HCT116 (cell line): ENCODE measurements around the gene UBE2S. TPM values are rescaled to one million over a fixed set of nuclear protein-coding genes. Genes with fewer than 3 reads are reported as not detected.

Source experiments
- ATAC-seq: fragments of 200-7000 bp; cut with Tn5 transposase; 2 replicates; pipeline ENCODE4 v1.9.1; 2020; ENCODE audit warnings: mild to moderate bottlenecking, moderate library complexity
- BruUV-seq: library from RNA; stranded (reverse); fragments of 400-500 nt; replicated peaks from 2 replicates; lab custom pipeline; 2021; lab: Mats Ljungman, UMichigan
- CTCF ChIA-PET: fragments of 300-600 bp; sonication (Branson Sonifier 250); formaldehyde crosslinking; loops from one replicate; lab custom pipeline; 2021; ENCODE audit warnings: antibody characterized with exemption; lab: Charles Lee
- POLR2A ChIA-PET: fragments of 300-600, 350-600 bp; sonication (Branson Sonifier 250); formaldehyde crosslinking; loops from one replicate; lab custom pipeline; 2021; ENCODE audit warnings: antibody characterized with exemption; lab: Charles Lee
- RAD21 ChIA-PET, 2 experiments: fragments of 300-600 bp; sonication (Branson Sonifier 250); formaldehyde crosslinking; loops; one replicate each; lab custom pipeline; 2023; ENCODE audit warnings: low total read pairs in 2 of 2; ENCODE audit not compliant: uncharacterized antibody in 2 of 2, unreplicated experiment in 2 of 2, low non-redundant PET in 1 of 2; lab: Charles Lee
- DNase-seq: peaks from one replicate; pipeline ENCODE4 v3.0.0-alpha.2; 2010; ENCODE audit warnings: low read depth, low spot score
- H2AFZ ChIP-seq: fragments of 200-600 bp; shearing (Covaris generic), sonication (generic); 2 replicates; pipeline ENCODE4 v1.6.1; 2017; ENCODE audit warnings: low read depth, mixed run types, mixed read lengths, antibody characterized with exemption, low read length; ENCODE audit not compliant: poor library complexity, severe bottlenecking
- H3K27ac ChIP-seq: 2 replicates; pipeline ENCODE4 v1.5.1; 2012; ENCODE audit warnings: low read depth, low read length
- H3K27me3 ChIP-seq: fragments of 200-600 bp; sonication (generic); 2 replicates; pipeline ENCODE4 v1.6.1; 2016; ENCODE audit warnings: mixed run types, low read length, mixed read lengths; ENCODE audit not compliant: insufficient read depth
- H3K36me3 ChIP-seq, 2 experiments: fragments of 200-500 bp in 1 of 2; fragments of 200-600 bp in 1 of 2; sonication (Bioruptor generic) in 1 of 2; sonication (generic) in 1 of 2; 2 replicates each; pipeline versions ENCODE4 v1.5.1 to v1.6.1; 2014 to 2016; ENCODE audit warnings: low read length in 2 of 2, inconsistent platforms in 1 of 2, mixed read lengths in 1 of 2, mixed run types in 1 of 2; ENCODE audit not compliant: insufficient read depth in 2 of 2, control insufficient read depth in 1 of 2
- H3K4me1 ChIP-seq, 2 experiments: fragments of 200-600 bp in 1 of 2; sonication (generic) in 1 of 2; 2 replicates each; pipeline versions ENCODE4 v1.5.1 to v1.6.1; 2012 to 2017; ENCODE audit warnings: low read length in 2 of 2, inconsistent platforms in 1 of 2, mild to moderate bottlenecking in 1 of 2, mixed read lengths in 1 of 2, mixed run types in 1 of 2, moderate library complexity in 1 of 2; ENCODE audit not compliant: insufficient read depth in 2 of 2, control insufficient read depth in 1 of 2
- H3K4me2 ChIP-seq: fragments of 200-600 bp; sonication (generic); 2 replicates; pipeline ENCODE4 v1.6.1; 2017; ENCODE audit warnings: mixed run types, low read length, mixed read lengths
- H3K4me3 ChIP-seq, 2 experiments: fragments of 200-600 bp in 1 of 2; sonication (generic) in 1 of 2; replicated peaks in 1 of 2; 2 replicates each; pipeline ENCODE4 v1.5.1; 2011 to 2016; ENCODE audit warnings: low read length in 2 of 2, control low read depth in 1 of 2, low read depth in 1 of 2, mild to moderate bottlenecking in 1 of 2, mixed read lengths in 1 of 2, mixed run types in 1 of 2
- H3K79me2 ChIP-seq: fragments of 200-600 bp; sonication (generic); 2 replicates; pipeline ENCODE4 v1.6.1; 2017; ENCODE audit warnings: mild to moderate bottlenecking, mixed run types, low read length, moderate library complexity, mixed read lengths; ENCODE audit not compliant: insufficient read depth
- H3K9ac ChIP-seq: fragments of 200-600 bp; sonication (generic); 2 replicates; pipeline ENCODE4 v1.6.1; 2016; ENCODE audit warnings: low read length, mixed read lengths
- H3K9me2 ChIP-seq: fragments of 200-600 bp; sonication (generic), shearing (Covaris generic); 2 replicates; pipeline ENCODE4 v1.6.1; 2017; ENCODE audit warnings: mixed run types, mild to moderate bottlenecking, moderate library complexity; ENCODE audit not compliant: insufficient read depth
- H3K9me3 ChIP-seq, 2 experiments: fragments of 200-500 bp in 1 of 2; fragments of 200-600 bp in 1 of 2; sonication (Bioruptor generic) in 1 of 2; sonication (generic) in 1 of 2; 2 replicates each; pipeline ENCODE4 v1.6.1; 2014 to 2017; ENCODE audit warnings: low read length in 2 of 2, mixed read lengths in 2 of 2, inconsistent platforms in 1 of 2, low read depth in 1 of 2, mild to moderate bottlenecking in 1 of 2, mixed run types in 1 of 2, moderate library complexity in 1 of 2; ENCODE audit not compliant: control insufficient read depth in 1 of 2, insufficient read depth in 1 of 2
- H4K20me1 ChIP-seq: fragments of 200-600 bp; sonication (generic), shearing (Covaris generic); 2 replicates; pipeline ENCODE4 v1.6.1; 2017; ENCODE audit warnings: mixed run types, mild to moderate bottlenecking, moderate library complexity; ENCODE audit not compliant: insufficient read depth
- ATF3 ChIP-seq: IDR thresholded peaks from 2 replicates; pipeline ENCODE4 v1.6.1; 2012
- CEBPB ChIP-seq: IDR thresholded peaks from 2 replicates; pipeline ENCODE4 v1.6.1; 2012; ENCODE audit warnings: low read depth
- CTCF ChIP-seq, 3 experiments: fragments of 200-600 bp in 1 of 3; sonication (generic) in 1 of 3; IDR thresholded peaks in 2 of 3; conservative IDR thresholded peaks in 1 of 3; 2 replicates each; pipeline ENCODE4 v1.5.1; 2012 to 2017; ENCODE audit warnings: low read depth in 2 of 3, low read length in 2 of 3, antibody characterized with exemption in 1 of 3, borderline replicate concordance in 1 of 3, control low read depth in 1 of 3, mild to moderate bottlenecking in 1 of 3, mixed read lengths in 1 of 3, mixed run types in 1 of 3, moderate library complexity in 1 of 3; ENCODE audit not compliant: insufficient read depth in 1 of 3
- EGR1 ChIP-seq: IDR thresholded peaks from 2 replicates; pipeline ENCODE4 v1.6.1; 2012; ENCODE audit warnings: low read depth
- ELF1 ChIP-seq: IDR thresholded peaks from 2 replicates; pipeline ENCODE4 v1.6.1; 2012; ENCODE audit warnings: low read depth, borderline replicate concordance
- EZH2phosphoT487 ChIP-seq: fragments of 200-600 bp; IDR thresholded peaks from 2 replicates; pipeline ENCODE4 v1.6.1; 2018; ENCODE audit warnings: antibody characterized with exemption, borderline replicate concordance
- FOSL1 ChIP-seq: IDR thresholded peaks from 2 replicates; pipeline ENCODE4 v1.6.1; 2012; ENCODE audit warnings: low read depth
- JUND ChIP-seq: IDR thresholded peaks from 2 replicates; pipeline ENCODE4 v1.6.1; 2012
- POLR2A ChIP-seq: IDR thresholded peaks from 2 replicates; pipeline ENCODE4 v1.7.0; 2011; ENCODE audit warnings: borderline replicate concordance; ENCODE audit not compliant: insufficient read depth, insufficient read length; ENCODE audit errors: extremely low read depth
- POLR2AphosphoS5 ChIP-seq: IDR thresholded peaks from 2 replicates; pipeline ENCODE4 v1.6.1; 2011; ENCODE audit warnings: mild to moderate bottlenecking, low read depth, low read length, moderate library complexity
- SIN3A ChIP-seq: IDR thresholded peaks from 2 replicates; pipeline ENCODE4 v1.6.1; 2012; ENCODE audit warnings: low read depth
- SRF ChIP-seq: IDR thresholded peaks from 2 replicates; pipeline ENCODE4 v1.6.1; 2012; ENCODE audit warnings: low read depth
- TCF7L2 ChIP-seq: IDR thresholded peaks from 2 replicates; pipeline ENCODE4 v1.7.0; 2011; ENCODE audit warnings: borderline replicate concordance, inconsistent platforms; ENCODE audit not compliant: insufficient read depth, insufficient read length; ENCODE audit errors: extremely low read depth
- YY1 ChIP-seq: IDR thresholded peaks from 2 replicates; pipeline ENCODE4 v1.6.1; 2011; ENCODE audit warnings: low read length, low read depth, moderate library complexity, mild to moderate bottlenecking; ENCODE audit not compliant: insufficient replicate concordance; ENCODE audit errors: extremely low read depth
- ZBTB33 ChIP-seq: IDR thresholded peaks from 2 replicates; pipeline ENCODE4 v1.6.1; 2011; ENCODE audit warnings: mild to moderate bottlenecking, low read length, moderate library complexity; ENCODE audit not compliant: insufficient replicate concordance; ENCODE audit errors: extremely low read depth
- ZNF274 ChIP-seq: fragments of 200-500 bp; sonication (Bioruptor generic); IDR thresholded peaks from 2 replicates; pipeline ENCODE4 v1.6.1; 2014; ENCODE audit warnings: mild to moderate bottlenecking, low read depth, low read length, inconsistent platforms
- intact Hi-C: fragments of 100-400 bp; cut with micrococcal nuclease; formaldehyde crosslinking; loops from 2 replicates; pipeline ENCODE4 v1.10.0; 2022
- total RNA-seq: library from RNA; stranded (reverse); gene quantifications from one replicate; pipeline ENCODE4 v1.2.1, GENCODE V29; 2021; ENCODE audit not compliant: unreplicated experiment
- TF ChIP-seq, protein P1 (sequence below): IDR thresholded peaks from 2 replicates; pipeline ENCODE4 v1.6.1; 2012

UBE2S gene
- total RNA-seq, 1 experiment from 2014 or later = 515 TPM

- ChIA-PET RAD21 (interaction anchor here in 1 of 2 experiments (0.5 kb wide), 1 partner anchor 46 kb away, joined by 4 read pairs; no protein-coding TSS in a partner anchor), CTCF (no interaction called here), POLR2A (interaction anchor here (0.7 kb wide), 1 partner anchor 655 kb away, joined by 4 read pairs; no protein-coding TSS in a partner anchor)
- TF ChIP-seq EZH2phosphoT487 = no peak
- TF ChIP-seq EGR1 = no peak
- TF ChIP-seq ELF1 = no peak
- no peak for TF ChIP-seq SIN3A
- no peak for TF ChIP-seq POLR2AphosphoS5
- TF ChIP-seq ATF3 = no peak
- no peak for TF ChIP-seq FOSL1
- no peak for TF ChIP-seq SRF
- no peak for TF ChIP-seq ZBTB33
- TF ChIP-seq ZNF274 = no peak
- no peak for TF ChIP-seq TCF7L2
- no peak for TF ChIP-seq YY1
- no peak for TF ChIP-seq CTCF (IDR thresholded peaks at IDR 0.05 in 2 of 3, conservative IDR thresholded peaks at IDR 0.05 in 1 of 3; ENCODE audit: borderline replicate concordance in 1 of 3, insufficient read depth in 1 of 3, low read depth in 2 of 3, low read length in 2 of 3)
- TF ChIP-seq POLR2A = no peak
- TF ChIP-seq CEBPB = no peak
- TF ChIP-seq JUND = no peak
- TF ChIP-seq, protein P1, sequence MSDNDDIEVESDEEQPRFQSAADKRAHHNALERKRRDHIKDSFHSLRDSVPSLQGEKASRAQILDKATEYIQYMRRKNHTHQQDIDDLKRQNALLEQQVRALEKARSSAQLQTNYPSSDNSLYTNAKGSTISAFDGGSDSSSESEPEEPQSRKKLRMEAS = no peak
- H3K27ac ChIP-seq = no peak overlapping the region
- no peaks in the 10 kb centered on the region for H3K9me3 ChIP-seq
- no peaks in the 10 kb centered on the region for H3K79me2 ChIP-seq
- no TSS peak for BruUV-seq
- no peak overlapping the region for H3K4me2 ChIP-seq
- intact Hi-C loops = no loop called here
- no peaks in the 10 kb centered on the region for H4K20me1 ChIP-seq
- H3K4me1 ChIP-seq = peaks cover 2 to 12% of the 10 kb centered on the region in 2 experiments; a peak in 3 of 4 replicates
- no peaks in the 10 kb centered on the region for H3K36me3 ChIP-seq
- no peak overlapping the region for H3K4me3 ChIP-seq
- no peaks in the 10 kb centered on the region for H3K9me2 ChIP-seq
- no peak overlapping the region for H2AFZ ChIP-seq
- no peak overlapping the region for H3K9ac ChIP-seq
- ATAC-seq (no peak), DNase-seq (no peak)
- no peaks in the 10 kb centered on the region for H3K27me3 ChIP-seq
Observed at GRCh38 chr19:55358493-55358892, 49.1 kb downstream of the UBE2S start.
